Hematopoietic multipotent progenitor cell (in vitro differentiated cells): Measurements from ENCODE around the gene HOXD9. TPM values are rescaled to one million over a fixed set of nuclear protein-coding genes. Genes with fewer than 3 reads are reported as not detected.

Source experiments
- DNase-seq, 3 donors: peaks; one replicate each; pipeline ENCODE4 v3.0.0-alpha.2; 2011 to 2015; ENCODE audit warnings: low read depth in 2 of 3, low spot score in 2 of 3
- total RNA-seq: library from RNA; depleted of rRNA; stranded (reverse); fragments of >200 nt; gene quantifications from one replicate; pipeline ENCODE4 v1.2.3, GENCODE V29; 2012

Gene HOXD9
- total RNA-seq, 1 donor, result not detected

GRCh38 chr2:176162911-176163671, 40.6 kb downstream of the HOXD9 start:
- no peak for DNase-seq

DNA sequence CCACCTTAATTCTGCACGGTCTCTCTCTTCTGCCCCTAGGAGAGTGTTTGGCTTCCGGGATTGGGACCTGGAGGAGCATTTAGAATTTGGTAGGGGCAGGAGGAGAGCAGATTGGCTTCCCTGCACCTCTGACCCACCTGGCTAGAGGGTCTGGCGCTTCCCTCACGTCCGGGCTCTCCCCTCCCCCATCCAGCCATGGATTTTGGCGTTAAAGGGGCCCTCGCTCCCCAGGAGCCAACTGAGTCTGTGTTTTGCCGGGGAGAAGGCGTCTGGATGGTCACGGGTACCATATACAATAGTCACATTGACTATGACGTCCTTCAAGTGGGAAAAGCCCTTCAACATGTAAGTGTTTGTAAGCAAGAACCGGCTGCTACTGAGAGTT, 41.1 kb downstream of the HOXD9 start:
- DNase-seq, result no peak

DNA sequence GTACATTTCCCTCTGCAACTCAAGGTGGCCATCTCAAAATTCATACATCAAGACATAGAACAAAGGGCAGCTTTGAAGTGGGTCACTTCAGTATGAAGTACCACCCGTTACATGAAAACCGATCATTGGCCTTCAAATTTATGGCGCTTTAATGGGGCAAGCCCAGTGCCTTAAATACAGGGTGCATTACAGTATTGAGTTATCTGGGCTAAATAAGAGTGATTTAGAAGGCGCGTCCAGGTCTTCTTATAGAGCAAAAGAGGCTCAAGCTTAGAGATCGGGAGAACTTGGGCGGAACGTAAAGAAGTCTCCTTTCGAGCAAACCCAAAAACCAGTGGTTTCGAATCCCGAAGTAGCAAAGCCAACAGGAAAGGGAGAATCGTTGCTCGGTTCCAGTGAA, 41.7 kb downstream of the HOXD9 start:
- no peak for DNase-seq

DNA sequence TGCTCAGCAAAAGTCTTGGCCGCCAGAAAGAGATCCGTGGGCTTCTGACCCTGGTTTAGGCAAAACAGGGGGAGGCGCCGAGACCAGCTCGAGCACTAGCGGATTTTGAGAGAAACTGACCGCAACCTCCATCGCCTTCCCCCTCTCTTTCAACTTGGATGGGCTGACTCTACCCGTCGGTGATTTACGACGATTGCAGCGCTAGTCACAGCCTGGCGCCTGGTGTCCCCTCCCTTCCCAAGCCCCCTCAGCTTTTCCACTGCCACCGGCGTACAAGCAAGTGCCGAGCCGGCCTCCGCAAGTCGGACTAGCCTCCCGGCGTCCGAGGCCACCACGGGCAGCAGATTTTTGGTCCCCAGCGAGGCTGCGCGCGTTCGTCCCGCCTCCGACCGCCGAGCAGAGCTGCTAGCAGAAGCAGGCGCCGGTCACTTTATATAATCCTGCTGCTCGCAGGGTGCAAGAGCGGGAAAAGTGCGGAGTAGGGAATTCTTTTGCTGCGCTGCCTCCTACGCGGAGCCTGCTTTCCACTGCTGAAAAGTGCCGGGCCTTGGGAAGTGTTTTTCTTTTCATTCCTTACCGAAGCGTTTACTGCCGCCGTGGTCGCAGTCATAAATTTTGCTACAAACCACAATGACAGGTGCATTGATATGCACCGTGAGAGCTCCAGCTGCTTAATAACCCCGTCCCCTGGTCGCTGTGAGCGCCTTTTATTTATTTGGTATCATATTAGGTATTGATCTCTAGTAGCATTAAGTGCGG, 42.3 kb downstream of the HOXD9 start:
- no peak for DNase-seq

GRCh38 chr2:176165370-176166050, 43.0 kb downstream of the HOXD9 start:
- DNase-seq, result no peak

DNA sequence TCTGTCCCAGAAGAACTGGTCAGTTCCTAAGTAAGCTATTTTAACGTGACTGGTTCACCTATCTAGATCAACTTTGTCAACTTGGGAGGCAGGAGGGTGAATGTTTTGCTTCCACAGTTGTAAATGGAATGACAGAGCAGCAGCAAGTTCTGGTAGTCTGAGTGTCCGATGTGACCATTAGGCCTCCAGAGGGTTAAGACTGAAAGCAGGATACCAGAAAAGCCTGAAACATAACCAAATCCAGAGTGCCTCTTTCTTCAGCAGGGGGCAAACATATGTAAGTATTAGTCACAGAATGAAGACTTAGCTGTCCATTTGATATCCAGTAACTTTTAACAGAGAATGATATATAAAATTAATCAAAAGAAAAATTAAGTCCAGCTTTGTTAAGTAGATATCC, 43.8 kb downstream of the HOXD9 start:
- DNase-seq, result no peak

- DNase-seq, result no peak
Measured at GRCh38 chr2:176167398-176167797, 44.9 kb downstream of the HOXD9 start.

- DNase-seq, result no peak
Measured at GRCh38 chr2:176169181-176169580, 46.7 kb downstream of the HOXD9 start.

GRCh38 chr2:176169711-176170110, 47.2 kb downstream of the HOXD9 start:
- no peak for DNase-seq

DNA sequence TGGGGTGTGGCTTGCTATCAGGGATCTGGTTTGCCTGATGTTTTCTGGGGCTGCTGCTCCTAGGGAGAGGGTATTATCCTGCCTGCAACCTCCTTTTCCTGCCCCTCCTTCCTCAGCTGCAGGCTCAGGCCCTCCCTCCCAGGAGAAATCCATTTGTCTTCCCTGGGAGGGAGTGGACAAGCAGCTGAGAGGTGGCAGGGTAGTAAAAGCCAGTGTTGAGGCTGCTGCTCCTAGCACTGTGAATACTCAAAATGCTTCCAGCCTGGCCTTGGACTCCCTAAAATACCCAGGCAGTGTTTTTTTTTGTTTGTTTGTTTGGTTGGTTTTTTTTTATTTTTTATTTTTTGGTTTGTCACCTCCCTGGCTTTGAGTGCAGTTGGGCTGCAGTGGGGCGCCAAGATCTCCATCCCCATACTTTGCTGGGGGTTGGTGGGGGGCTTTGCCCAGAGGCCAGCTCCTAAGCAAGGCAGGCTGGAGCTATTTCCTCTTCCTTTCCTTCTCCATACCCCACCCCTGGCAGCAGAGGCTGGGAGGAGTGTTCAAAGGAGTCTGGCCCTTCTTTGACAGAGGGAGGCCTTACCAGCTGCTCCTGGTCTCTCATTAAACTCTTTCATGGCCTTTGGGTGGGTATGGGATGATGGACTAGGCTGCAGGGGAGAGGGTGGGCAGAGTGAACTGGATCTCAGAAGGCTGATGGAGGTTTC, 48.2 kb downstream of the HOXD9 start:
- DNase-seq, result no peak

DNA sequence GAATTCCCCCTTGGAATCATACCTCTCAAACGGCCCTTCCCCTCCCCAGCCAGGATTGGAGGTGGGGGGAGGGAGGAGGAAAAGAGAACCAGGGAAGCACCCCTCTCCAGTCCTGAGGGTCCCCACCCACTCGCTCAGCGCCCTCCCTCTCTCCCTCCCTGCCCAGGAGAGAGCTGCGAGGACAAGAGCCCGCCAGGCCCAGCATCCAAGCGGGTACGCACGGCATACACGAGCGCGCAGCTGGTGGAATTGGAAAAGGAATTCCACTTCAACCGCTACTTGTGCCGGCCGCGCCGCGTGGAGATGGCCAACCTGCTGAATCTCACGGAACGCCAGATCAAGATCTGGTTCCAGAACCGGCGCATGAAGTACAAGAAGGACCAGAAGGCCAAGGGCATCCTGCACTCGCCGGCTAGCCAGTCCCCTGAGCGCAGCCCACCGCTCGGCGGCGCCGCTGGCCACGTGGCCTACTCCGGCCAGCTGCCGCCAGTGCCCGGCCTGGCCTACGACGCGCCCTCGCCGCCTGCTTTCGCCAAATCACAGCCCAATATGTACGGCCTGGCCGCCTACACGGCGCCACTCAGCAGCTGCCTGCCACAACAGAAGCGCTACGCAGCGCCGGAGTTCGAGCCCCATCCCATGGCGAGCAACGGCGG, 49.0 kb downstream of the HOXD9 start:
- no peak for DNase-seq

- DNase-seq, result no peak
Measured at GRCh38 chr2:176172007-176172894, 49.7 kb downstream of the HOXD9 start.

GRCh38 chr2:176172895-176173566, 50.5 kb downstream of the HOXD9 start:
- no peak for DNase-seq

DNA sequence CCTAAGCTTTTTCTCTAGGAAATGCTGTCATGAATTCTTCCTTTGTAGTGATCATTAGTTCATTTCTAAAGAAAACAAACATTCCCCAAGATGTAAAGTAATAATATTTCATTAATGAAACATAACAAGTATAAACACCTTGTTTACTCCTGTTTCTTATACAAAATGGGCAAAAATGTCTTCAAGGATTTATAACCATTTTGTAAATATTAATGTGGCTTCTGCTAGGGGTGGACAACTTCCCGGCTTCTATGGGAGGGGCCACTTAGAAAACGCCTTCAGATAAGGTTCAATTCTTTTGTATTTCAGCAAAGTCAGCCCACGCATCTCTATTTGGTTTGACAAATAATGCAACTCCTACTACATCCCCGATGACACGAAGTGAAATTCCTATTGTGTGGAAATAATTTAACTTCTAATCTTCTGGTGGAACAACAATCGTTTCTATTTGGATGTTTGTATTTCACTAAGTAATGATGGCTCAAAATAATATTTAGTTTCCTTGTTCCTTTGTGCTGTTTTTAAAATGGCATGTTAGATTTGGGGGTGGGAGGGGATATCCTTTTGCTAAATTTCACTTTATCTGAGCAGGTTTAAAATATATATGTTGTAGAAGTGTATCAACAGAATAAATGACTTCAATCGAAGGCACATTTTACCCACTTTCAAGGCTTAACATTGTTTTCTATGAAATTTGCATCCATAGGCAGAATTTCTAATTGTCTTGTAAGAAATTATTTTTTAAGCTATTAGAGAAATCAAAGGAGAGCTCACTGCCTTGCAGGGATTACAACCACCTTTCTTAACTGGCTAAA, 51.3 kb downstream of the HOXD9 start:
- DNase-seq, result no peak

DNA sequence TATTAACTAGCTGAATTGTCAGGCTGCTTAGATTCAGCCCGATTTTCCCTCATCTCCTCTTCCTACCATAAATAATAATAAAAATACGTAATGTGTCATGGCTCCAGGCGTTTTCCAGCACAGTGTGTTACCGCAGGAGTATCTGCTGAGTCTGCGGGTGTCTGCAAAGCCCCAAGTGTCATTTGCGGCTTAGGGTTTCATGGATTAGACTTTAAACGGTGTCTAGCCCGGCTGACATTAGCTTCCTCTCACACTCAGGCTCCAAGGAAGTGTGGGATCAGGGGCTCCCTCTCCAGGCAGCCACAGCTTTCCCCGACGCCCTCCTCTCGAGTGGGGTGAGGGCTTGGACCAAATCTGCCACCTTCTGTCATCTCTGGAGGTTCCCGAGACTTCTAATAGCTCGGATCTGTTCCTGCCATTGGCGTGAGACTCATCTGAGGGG, 51.9 kb downstream of the HOXD9 start:
- no peak for DNase-seq
